Muscle layer of colon (tissue), 2 donors: Measurements from ENCODE around the gene NDFIP1.
"Not testable (repeated sequence)": the region's sequence is repeated elsewhere in the genome, so short reads cannot be mapped to it uniquely, and the experiment has no call there.

Experiments
- H3K27ac ChIP-seq: one replicate; pipeline ENCODE4 v1.7.0; 2013; ENCODE audit warnings: low read depth, mild to moderate bottlenecking, low read length, moderate library complexity
- H3K27me3 ChIP-seq, 2 donors: one replicate each; pipeline ENCODE4 v1.7.0; 2013; ENCODE audit warnings: low read length in 2 of 2, mild to moderate bottlenecking in 2 of 2; ENCODE audit not compliant: insufficient read depth in 2 of 2, control insufficient read depth in 1 of 2
- H3K36me3 ChIP-seq: one replicate; pipeline ENCODE4 v1.7.0; 2013; ENCODE audit warnings: mild to moderate bottlenecking, low read length; ENCODE audit not compliant: insufficient read depth
- H3K4me1 ChIP-seq: one replicate; pipeline ENCODE4 v1.7.0; 2013; ENCODE audit warnings: mild to moderate bottlenecking, low read length; ENCODE audit not compliant: insufficient read depth
- H3K4me3 ChIP-seq, 2 donors: one replicate each; pipeline ENCODE4 v1.7.0; 2013; ENCODE audit warnings: low read length in 2 of 2, low read depth in 1 of 2, mild to moderate bottlenecking in 1 of 2, moderate library complexity in 1 of 2
- H3K9ac ChIP-seq: one replicate; pipeline ENCODE4 v1.7.0; 2013; ENCODE audit warnings: low read length
- H3K9me3 ChIP-seq: one replicate; pipeline ENCODE4 v1.7.0; 2013; ENCODE audit warnings: mild to moderate bottlenecking, low read length
- donor health status: abdominal sarcoma.
- donor health status: Adenocarcinoma of cecum.

Gene NDFIP1

DNA sequence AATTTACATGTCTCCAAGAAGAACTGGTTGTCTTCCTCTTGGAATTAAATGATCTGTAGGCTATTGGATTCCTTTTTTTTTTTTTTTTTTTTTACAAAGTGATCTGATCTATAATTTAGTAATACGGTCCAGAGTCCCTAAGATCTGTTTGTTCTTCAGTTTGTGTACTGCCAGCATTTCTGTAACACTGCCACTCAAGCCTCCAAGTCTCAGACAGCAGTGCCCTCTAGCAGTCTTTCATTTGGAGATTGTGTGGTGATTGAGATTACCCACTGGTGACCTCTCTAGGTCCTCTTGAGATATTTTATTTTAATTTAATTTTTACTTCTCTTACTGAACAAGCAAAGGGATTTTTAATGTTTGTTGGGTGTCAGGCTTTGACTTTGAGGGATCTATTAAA is 40.8 kb downstream of the NDFIP1 start:
- Histone ChIP-seq H3K9ac (no peak overlapping the region), H3K9me3 (no peaks in the 10 kb centered on the region), H3K4me1 (no peaks in the 10 kb centered on the region), H3K27ac (no peak overlapping the region), H3K36me3 (peaks cover 25% of the 10 kb centered on the region), H3K27me3 (no peaks in the 10 kb centered on the region), H3K4me3 (no peak overlapping the region)

GRCh38 chr5:142150431-142150830 is 41.9 kb downstream of the NDFIP1 start:
- Histone ChIP-seq H3K4me3 (no peak overlapping the region), H3K27me3 (no peaks in the 10 kb centered on the region), H3K4me1 (no peaks in the 10 kb centered on the region), H3K9me3 (no peaks in the 10 kb centered on the region), H3K36me3 (peaks cover 16% of the 10 kb centered on the region), H3K9ac (no peak overlapping the region), H3K27ac (no peak overlapping the region)

- Histone ChIP-seq H3K4me3 (no peak overlapping the region), H3K4me1 (no peaks in the 10 kb centered on the region), H3K9me3 (no peaks in the 10 kb centered on the region), H3K27me3 (no peaks in the 10 kb centered on the region), H3K9ac (no peak overlapping the region), H3K36me3 (peaks cover 16% of the 10 kb centered on the region), H3K27ac (no peak overlapping the region)
Measured at GRCh38 chr5:142151436-142152383, 43.1 kb downstream of the NDFIP1 start.

- no peaks in the 10 kb centered on the region for H3K27me3 ChIP-seq
- peaks cover 10% of the 10 kb centered on the region for H3K36me3 ChIP-seq
- peaks cover 3% of the 10 kb centered on the region for H3K4me1 ChIP-seq
- no peak overlapping the region for H3K27ac ChIP-seq
- no peak overlapping the region for H3K4me3 ChIP-seq
- H3K9ac ChIP-seq: no peak overlapping the region
- H3K9me3 ChIP-seq: no peaks in the 10 kb centered on the region
Measured at GRCh38 chr5:142152384-142152732, 43.8 kb downstream of the NDFIP1 start.

- Histone ChIP-seq H3K4me1 (peaks cover 3% of the 10 kb centered on the region), H3K4me3 (no peak overlapping the region), H3K36me3 (no peaks in the 10 kb centered on the region), H3K9ac (no peak overlapping the region), H3K9me3 (no peaks in the 10 kb centered on the region), H3K27ac (no peak overlapping the region), H3K27me3 (no peaks in the 10 kb centered on the region)
Measured at GRCh38 chr5:142153674-142154448, 45.3 kb downstream of the NDFIP1 start.

DNA sequence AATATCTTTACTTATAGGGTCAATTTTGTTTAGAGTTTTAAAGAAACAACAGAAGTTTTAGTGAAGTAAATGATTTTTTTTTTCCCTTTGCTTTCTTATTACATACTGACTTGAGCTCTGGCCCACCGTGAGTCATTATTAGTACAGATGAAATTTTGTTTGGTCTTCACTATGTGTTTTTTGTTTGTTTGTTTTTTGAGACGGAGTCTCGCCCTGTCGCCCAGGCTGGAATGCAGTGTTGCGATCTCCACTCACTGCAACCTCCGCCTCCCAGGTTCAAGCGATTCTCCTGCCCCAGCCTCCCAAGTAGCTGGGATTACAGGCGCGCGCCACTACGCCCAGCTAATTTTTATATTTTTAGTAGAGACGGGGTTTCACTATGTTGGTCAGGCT is 45.9 kb downstream of the NDFIP1 start:
- H3K27me3 ChIP-seq, H3K27ac ChIP-seq, H3K9me3 ChIP-seq, H3K4me3 ChIP-seq, H3K9ac ChIP-seq, H3K4me1 ChIP-seq, H3K36me3 ChIP-seq: not testable (repeated sequence)

GRCh38 chr5:142156839-142157463 is 48.4 kb downstream of the NDFIP1 start:
- Histone ChIP-seq H3K36me3 (no peaks in the 10 kb centered on the region), H3K27me3 (no peaks in the 10 kb centered on the region), H3K4me3 (no peak overlapping the region), H3K9ac (no peak overlapping the region), H3K4me1 (peaks cover 3% of the 10 kb centered on the region), H3K27ac (no peak overlapping the region), H3K9me3 (no peaks in the 10 kb centered on the region)

DNA sequence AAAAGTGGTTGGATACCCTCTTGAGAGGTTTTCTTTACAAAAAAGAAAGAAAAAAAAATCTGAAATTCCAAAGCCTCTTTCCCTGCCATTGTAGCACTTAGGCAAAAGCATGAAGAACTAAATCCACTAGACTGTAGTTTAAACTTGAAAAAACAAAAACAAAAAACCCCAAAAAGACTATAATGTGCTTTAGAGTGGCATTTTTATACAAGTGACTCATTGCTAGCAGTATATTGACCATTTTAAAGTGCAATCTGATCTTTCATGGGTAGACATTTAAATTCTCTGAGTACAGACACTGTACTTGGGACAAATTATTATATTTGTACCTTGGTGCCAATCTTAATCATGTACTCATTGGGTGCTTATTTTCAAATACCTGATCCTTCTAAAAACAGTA is 50.8 kb downstream of the NDFIP1 start:
- Histone ChIP-seq H3K9me3 (no peaks in the 10 kb centered on the region), H3K9ac (no peak overlapping the region), H3K27ac (no peak overlapping the region), H3K4me3 (no peak overlapping the region), H3K4me1 (peaks cover 3% of the 10 kb centered on the region), H3K36me3 (no peaks in the 10 kb centered on the region), H3K27me3 (no peaks in the 10 kb centered on the region)

- H3K27ac ChIP-seq: no peak overlapping the region
- no peaks in the 10 kb centered on the region for H3K9me3 ChIP-seq
- no peaks in the 10 kb centered on the region for H3K27me3 ChIP-seq
- no peaks in the 10 kb centered on the region for H3K4me1 ChIP-seq
- H3K9ac ChIP-seq: no peak overlapping the region
- H3K36me3 ChIP-seq: no peaks in the 10 kb centered on the region
- no peak overlapping the region for H3K4me3 ChIP-seq
Measured at GRCh38 chr5:142164315-142164714, 55.7 kb downstream of the NDFIP1 start.

- H3K36me3 ChIP-seq: no peaks in the 10 kb centered on the region
- H3K4me3 ChIP-seq: no peak overlapping the region
- H3K4me1 ChIP-seq: no peaks in the 10 kb centered on the region
- no peak overlapping the region for H3K9ac ChIP-seq
- no peak overlapping the region for H3K27ac ChIP-seq
- no peaks in the 10 kb centered on the region for H3K27me3 ChIP-seq
- H3K9me3 ChIP-seq: no peaks in the 10 kb centered on the region
Measured at GRCh38 chr5:142166754-142167153, 58.2 kb downstream of the NDFIP1 start.

- Histone ChIP-seq H3K27me3 (no peaks in the 10 kb centered on the region), H3K9ac (no peak overlapping the region), H3K4me1 (no peaks in the 10 kb centered on the region), H3K9me3 (no peaks in the 10 kb centered on the region), H3K36me3 (no peaks in the 10 kb centered on the region), H3K27ac (no peak overlapping the region), H3K4me3 (no peak overlapping the region)
Measured at GRCh38 chr5:142167458-142167857, 58.9 kb downstream of the NDFIP1 start.
